ENCODE data around the gene NDUFA5. TPM values are rescaled to one million over a fixed set of nuclear protein-coding genes. Genes with fewer than 3 reads are reported as not detected.

NDUFA5 gene
- total RNA-seq, 1 experiment from 2014 or later: 53.4 TPM

DNA sequence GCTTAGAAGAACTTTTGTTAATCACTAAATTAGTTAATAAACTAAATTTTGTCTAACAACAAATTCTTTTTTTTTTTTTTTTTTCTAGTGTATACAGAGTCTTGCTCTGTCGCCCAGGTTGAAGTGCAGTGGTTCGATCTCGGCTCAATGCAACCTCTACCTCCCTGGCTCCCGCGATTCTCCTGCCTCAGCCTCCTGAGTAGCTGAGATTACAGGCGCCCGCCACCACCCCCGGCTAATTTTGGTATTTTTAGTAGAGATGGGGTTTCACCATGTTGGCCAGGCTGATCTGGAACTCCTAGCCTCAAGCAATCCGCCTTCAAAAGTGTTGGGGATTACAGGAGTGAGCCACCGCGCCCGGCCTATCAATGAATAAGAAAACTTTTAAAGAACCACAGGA is 22.1 kb downstream of the NDUFA5 start:
- Histone ChIP-seq H3K9me3 (ENCODE audit: control insufficient read depth, insufficient read depth, low read depth, low read length) (no peaks in the 10 kb centered on the region), H3K27ac (ENCODE audit: low read length) (peak overlapping the region; percentile 59; the same call in 1 of the 2 replicates), H3K4me1 (ENCODE audit: control insufficient read depth, insufficient read depth, low read length) (peaks cover 3% of the 10 kb centered on the region; the same call in 1 of the 2 replicates), H3K4me3 (ENCODE audit: low read depth in 2 of 2, low read length in 2 of 2) (peak overlapping the region; percentile 71 to 76), H3K36me3 (ENCODE audit: control insufficient read depth, insufficient read depth, low read length) (no peaks in the 10 kb centered on the region; the same call in 1 of the 2 replicates), H3K27me3 (ENCODE audit: control insufficient read depth, insufficient read depth, low read length) (peaks cover 10% of the 10 kb centered on the region)
- no peak for DNase-seq (ENCODE audit: low read depth, low spot score)
- ChIA-PET POLR2A (no interaction called here), CTCF (interaction anchor here (0.6 to 1.3 kb wide), 3 partner anchors 41 to 208 kb away, joined by 3 to 6 read pairs (median 4); no protein-coding TSS in a partner anchor)
- ATAC-seq: no peak
- in situ Hi-C loops (cut with HindIII; ENCODE audit: low pct_unique_long_range_greater_than_20kb, low sequenced_read_pairs) (no loop called here), intact Hi-C loops (cut with micrococcal nuclease; ENCODE audit: unreplicated experiment) (loop anchor here (2.0 kb wide), 1 partner anchor 41 kb away; no protein-coding TSS in a partner anchor)
- TF ChIP-seq SIN3A (IDR thresholded peaks at IDR 0.05; ENCODE audit: borderline replicate concordance, insufficient read depth, low read depth, low read length) (no peak), POLR2AphosphoS5 (IDR thresholded peaks at IDR 0.05; ENCODE audit: low read depth, low read length) (no peak), TCF7L2 (IDR thresholded peaks at IDR 0.05; ENCODE audit: low read depth, low read length) (no peak)
- TF ChIP-seq, protein P1, sequence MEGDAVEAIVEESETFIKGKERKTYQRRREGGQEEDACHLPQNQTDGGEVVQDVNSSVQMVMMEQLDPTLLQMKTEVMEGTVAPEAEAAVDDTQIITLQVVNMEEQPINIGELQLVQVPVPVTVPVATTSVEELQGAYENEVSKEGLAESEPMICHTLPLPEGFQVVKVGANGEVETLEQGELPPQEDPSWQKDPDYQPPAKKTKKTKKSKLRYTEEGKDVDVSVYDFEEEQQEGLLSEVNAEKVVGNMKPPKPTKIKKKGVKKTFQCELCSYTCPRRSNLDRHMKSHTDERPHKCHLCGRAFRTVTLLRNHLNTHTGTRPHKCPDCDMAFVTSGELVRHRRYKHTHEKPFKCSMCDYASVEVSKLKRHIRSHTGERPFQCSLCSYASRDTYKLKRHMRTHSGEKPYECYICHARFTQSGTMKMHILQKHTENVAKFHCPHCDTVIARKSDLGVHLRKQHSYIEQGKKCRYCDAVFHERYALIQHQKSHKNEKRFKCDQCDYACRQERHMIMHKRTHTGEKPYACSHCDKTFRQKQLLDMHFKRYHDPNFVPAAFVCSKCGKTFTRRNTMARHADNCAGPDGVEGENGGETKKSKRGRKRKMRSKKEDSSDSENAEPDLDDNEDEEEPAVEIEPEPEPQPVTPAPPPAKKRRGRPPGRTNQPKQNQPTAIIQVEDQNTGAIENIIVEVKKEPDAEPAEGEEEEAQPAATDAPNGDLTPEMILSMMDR (IDR thresholded peaks at IDR 0.05): no peak
- TF ChIP-seq, protein P2, sequence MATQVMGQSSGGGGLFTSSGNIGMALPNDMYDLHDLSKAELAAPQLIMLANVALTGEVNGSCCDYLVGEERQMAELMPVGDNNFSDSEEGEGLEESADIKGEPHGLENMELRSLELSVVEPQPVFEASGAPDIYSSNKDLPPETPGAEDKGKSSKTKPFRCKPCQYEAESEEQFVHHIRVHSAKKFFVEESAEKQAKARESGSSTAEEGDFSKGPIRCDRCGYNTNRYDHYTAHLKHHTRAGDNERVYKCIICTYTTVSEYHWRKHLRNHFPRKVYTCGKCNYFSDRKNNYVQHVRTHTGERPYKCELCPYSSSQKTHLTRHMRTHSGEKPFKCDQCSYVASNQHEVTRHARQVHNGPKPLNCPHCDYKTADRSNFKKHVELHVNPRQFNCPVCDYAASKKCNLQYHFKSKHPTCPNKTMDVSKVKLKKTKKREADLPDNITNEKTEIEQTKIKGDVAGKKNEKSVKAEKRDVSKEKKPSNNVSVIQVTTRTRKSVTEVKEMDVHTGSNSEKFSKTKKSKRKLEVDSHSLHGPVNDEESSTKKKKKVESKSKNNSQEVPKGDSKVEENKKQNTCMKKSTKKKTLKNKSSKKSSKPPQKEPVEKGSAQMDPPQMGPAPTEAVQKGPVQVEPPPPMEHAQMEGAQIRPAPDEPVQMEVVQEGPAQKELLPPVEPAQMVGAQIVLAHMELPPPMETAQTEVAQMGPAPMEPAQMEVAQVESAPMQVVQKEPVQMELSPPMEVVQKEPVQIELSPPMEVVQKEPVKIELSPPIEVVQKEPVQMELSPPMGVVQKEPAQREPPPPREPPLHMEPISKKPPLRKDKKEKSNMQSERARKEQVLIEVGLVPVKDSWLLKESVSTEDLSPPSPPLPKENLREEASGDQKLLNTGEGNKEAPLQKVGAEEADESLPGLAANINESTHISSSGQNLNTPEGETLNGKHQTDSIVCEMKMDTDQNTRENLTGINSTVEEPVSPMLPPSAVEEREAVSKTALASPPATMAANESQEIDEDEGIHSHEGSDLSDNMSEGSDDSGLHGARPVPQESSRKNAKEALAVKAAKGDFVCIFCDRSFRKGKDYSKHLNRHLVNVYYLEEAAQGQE (IDR thresholded peaks at IDR 0.05; ENCODE audit: insufficient read depth in 1 of 2, low read depth in 2 of 2, low read length in 1 of 2): no peak
- BruUV-seq (replicated peaks): no TSS peak

DNA sequence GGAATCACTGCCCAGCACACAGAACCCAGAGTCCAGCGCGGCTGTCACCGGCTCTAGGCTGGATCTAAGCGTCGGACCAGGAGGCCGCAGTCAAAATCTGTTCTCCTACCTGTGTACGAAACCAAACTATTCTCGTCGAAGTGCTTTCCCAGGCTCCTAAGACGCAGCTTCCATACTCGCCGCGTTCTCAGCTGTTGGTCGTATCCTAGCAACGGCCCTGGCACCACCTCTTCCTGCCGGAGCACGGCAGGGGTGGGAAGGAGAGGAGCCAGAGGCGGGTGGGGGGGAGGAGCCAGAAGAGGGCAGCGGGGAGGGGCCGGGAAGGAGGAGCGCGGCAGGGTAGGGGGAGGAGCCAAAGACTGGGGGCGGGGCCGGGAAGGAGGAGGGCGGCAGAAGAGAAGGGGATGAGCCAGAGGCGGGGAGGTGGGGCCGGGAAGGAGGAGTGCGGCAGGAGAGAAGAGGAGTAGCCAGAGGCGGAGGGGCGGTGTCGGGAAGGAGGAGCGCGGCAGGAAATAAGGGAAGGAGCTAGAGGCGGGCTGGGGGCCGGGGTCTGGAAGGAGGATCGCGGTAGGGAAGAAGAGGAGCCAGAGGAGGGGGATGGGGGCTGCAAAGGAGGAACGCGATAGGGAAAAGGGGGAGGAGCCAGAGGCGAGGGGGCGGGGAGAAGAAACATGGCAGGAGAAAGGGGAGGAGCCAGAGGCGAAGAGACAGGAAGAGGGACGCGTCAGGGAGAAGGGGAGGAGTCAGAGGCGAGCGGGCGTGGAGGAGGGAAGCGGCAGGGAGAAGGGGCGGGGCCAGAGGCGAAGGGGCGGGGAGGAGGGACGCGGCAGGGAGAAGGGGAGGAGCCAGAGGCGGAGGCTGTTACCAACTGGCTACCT is 23.0 kb downstream of the NDUFA5 start, which contains the start of gene IQUB:
Gene IQUB, minus strand, starts transcription at position 213 of the 878 bp plus-strand sequence. CDS start 22,255 bp downstream, outside the sequence.
- peaks cover 3% of the 10 kb centered on the region; the same call in 1 of the 2 replicates for H3K4me1 ChIP-seq (ENCODE audit: control insufficient read depth, insufficient read depth, low read length)
- intact Hi-C loops (cut with micrococcal nuclease; ENCODE audit: unreplicated experiment): loop anchor here (2.0 kb wide), 1 partner anchor 40 kb away; no protein-coding TSS in a partner anchor
- no TSS peak for BruUV-seq (replicated peaks)
- no peaks in the 10 kb centered on the region for H3K9me3 ChIP-seq (ENCODE audit: control insufficient read depth, insufficient read depth, low read depth, low read length)
- H3K36me3 ChIP-seq (ENCODE audit: control insufficient read depth, insufficient read depth, low read length): no peaks in the 10 kb centered on the region; the same call in 1 of the 2 replicates
- DNase-seq (ENCODE audit: low read depth, low spot score): peak; percentile 95
- in situ Hi-C loops (cut with HindIII; ENCODE audit: low pct_unique_long_range_greater_than_20kb, low sequenced_read_pairs): no loop called here
- TF ChIP-seq SIN3A (IDR thresholded peaks at IDR 0.05; ENCODE audit: borderline replicate concordance, insufficient read depth, low read depth, low read length) (peak; percentile 63; the same call in 1 of the 2 replicates), POLR2AphosphoS5 (IDR thresholded peaks at IDR 0.05; ENCODE audit: low read depth, low read length) (0 out of 2 replicates have a peak, but pooled peaks have one; percentile 38)
- TF ChIP-seq, protein P1 (IDR thresholded peaks at IDR 0.05): no peak
- CTCF ChIA-PET: interaction anchor here (0.6 to 1.3 kb wide), 4 partner anchors 40 to 209 kb away, joined by 3 to 6 read pairs (median 4); no protein-coding TSS in a partner anchor
- H3K27me3 ChIP-seq (ENCODE audit: control insufficient read depth, insufficient read depth, low read length): peaks cover 10% of the 10 kb centered on the region
- H3K27ac ChIP-seq (ENCODE audit: low read length): peak within 1 kb of the TSS; percentile 59
- peak within 1 kb of the TSS; percentile 71 to 76 for H3K4me3 ChIP-seq (ENCODE audit: low read depth in 2 of 2, low read length in 2 of 2)
- POLR2A ChIA-PET: interaction anchor here (0.7 kb wide), 1 partner anchor 1329 kb away, joined by 3 read pairs; no protein-coding TSS in a partner anchor
- peak; percentile 92 for ATAC-seq

Measured in Panc1 (cell line).